Sigmoid colon (tissue), 7 donors: Measurements from ENCODE around the gene PARP4. TPM values are rescaled to one million over a fixed set of nuclear protein-coding genes. Genes with fewer than 3 reads are reported as not detected.
"Not testable (repeated sequence)": the region's sequence is repeated elsewhere in the genome, so short reads cannot be mapped to it uniquely, and the experiment has no call there.

Source experiments
- DNase-seq: peaks from one replicate; pipeline ENCODE4 v3.0.0-alpha.2; 2019
- H3K27ac ChIP-seq, 4 donors: fragments of 200-600 bp; sonication (generic); one replicate each; pipeline ENCODE4 v1.5.1; 2016 to 2019; ENCODE audit warnings: mild to moderate bottlenecking in 1 of 4
- H3K27me3 ChIP-seq, 3 donors: fragments of 200-600 bp; sonication (generic); one replicate each; pipeline ENCODE4 v1.5.1; 2019; ENCODE audit warnings: mild to moderate bottlenecking in 1 of 3
- H3K36me3 ChIP-seq, 4 donors: fragments of 200-600 bp; sonication (generic); one replicate each; pipeline ENCODE4 v1.5.1; 2016 to 2019
- H3K4me1 ChIP-seq, 4 donors: fragments of 200-600 bp; sonication (generic); one replicate each; pipeline ENCODE4 v1.5.1; 2017 to 2019
- H3K4me3 ChIP-seq, 4 donors: fragments of 200-600 bp; sonication (generic); one replicate each; pipeline ENCODE4 v1.5.1; 2017 to 2019; ENCODE audit warnings: mild to moderate bottlenecking in 2 of 4, moderate library complexity in 1 of 4
- H3K9me3 ChIP-seq, 4 donors: fragments of 200-600 bp in 3 of 4; sonication (generic) in 3 of 4; one replicate each; pipeline versions ENCODE4 v1.5.1 to v1.6.1; 2013 to 2019
- EP300 ChIP-seq, 4 donors: sonication (generic); formaldehyde crosslinking; IDR thresholded peaks; one replicate each; pipeline ENCODE4 v1.6.1; 2017; ENCODE audit warnings: antibody characterized with exemption in 4 of 4
- POLR2A ChIP-seq, 2 donors: fragments of 450-650 bp; IDR thresholded peaks; one replicate each; pipeline ENCODE4 v1.6.1; 2016; ENCODE audit warnings: antibody characterized with exemption in 2 of 2, mild to moderate bottlenecking in 2 of 2, moderate library complexity in 2 of 2
- POLR2AphosphoS5 ChIP-seq, 4 donors: sonication (generic); formaldehyde crosslinking; IDR thresholded peaks; one replicate each; pipeline ENCODE4 v1.6.1; 2017; ENCODE audit warnings: antibody characterized with exemption in 4 of 4
- WGBS, 2 donors: extraction: QIAGEN DNeasy Blood & Tissue Kit; methylation state at CpG; one replicate each; pipeline ENCODE4 v1.1.7; 2013; 5-methylcytosine and 5-hydroxymethylcytosine counted together
- intact Hi-C: fragments of 100-400 bp; cut with DNase I; formaldehyde crosslinking; loops from one replicate; pipeline ENCODE4 v1.15.1; 2023
- polyA plus RNA-seq, 3 donors: library from polyadenylated mRNA; stranded (reverse); fragments of 200-250 nt; gene quantifications; one replicate each; pipeline ENCODE4 v1.2.3, GENCODE V29; 2013
- total RNA-seq, 4 donors: library from RNA; depleted of rRNA; stranded (reverse); fragments of >200 nt; gene quantifications; one replicate each; pipeline ENCODE4 v1.1.0, GENCODE V29; 2016
- TF ChIP-seq, protein P1 (sequence below), 4 experiments: fragments of 450-650 bp in 3 of 4; fragments of 200-600 bp in 1 of 4; IDR thresholded peaks; one replicate each; pipeline ENCODE4 v1.5.1; 2016 to 2019; ENCODE audit warnings: antibody characterized with exemption in 4 of 4, mild to moderate bottlenecking in 3 of 4, moderate library complexity in 2 of 4
- donor health status: healthy with polysubstance abuse.
- donor health status: Bipolar disorder and iron deficiency.
- donor health status: healthy.

PARP4 gene
- 10 to 100 TPM; 33.3 to 54.3 (median 39.8) TPM for total RNA-seq
- polyA plus RNA-seq = 10 to 100 TPM; 29.4 to 47.4 (median 44.0) TPM

DNA sequence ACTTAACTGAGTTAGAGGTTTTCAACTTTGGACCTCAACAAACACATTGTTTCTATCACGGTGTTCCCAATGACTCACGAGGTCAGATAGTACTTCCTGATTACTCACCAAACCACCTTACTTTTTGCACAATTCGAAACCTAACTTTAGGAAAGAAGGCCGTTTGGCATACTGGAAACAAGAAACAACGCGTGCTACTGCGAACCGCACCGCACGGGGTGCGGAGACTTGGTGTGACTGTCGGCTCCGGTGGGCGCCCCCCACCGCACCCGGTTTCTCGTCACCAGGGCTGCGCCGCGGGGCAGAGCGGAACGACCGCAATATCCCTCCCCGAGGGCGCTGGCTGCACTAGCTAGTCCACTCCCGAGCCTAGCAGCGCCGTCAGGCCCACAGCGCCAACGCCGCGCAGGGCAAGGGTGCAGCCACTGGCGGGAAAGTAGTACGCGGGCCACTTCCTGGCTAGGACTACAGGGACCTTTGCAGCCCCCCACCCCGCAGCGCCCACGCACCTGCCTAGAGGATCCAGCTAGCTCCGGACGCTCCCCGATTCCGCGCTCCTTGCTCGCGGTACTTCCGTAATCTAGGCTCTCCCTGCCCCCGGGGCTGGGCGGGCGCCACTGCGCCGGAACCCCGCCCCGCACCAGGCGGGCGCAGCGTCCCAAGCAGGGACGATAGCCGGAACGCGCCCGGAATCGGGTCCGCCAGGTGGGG lies at the start of gene PARP4:
Gene PARP4 (minus strand): TSS at position 582 of the 711 bp plus-strand sequence. CDS start 9,002 bp downstream, outside the sequence.
- Histone ChIP-seq H3K4me3 (peak within 1 kb of the TSS; percentile 74 to 85 (median 78)), H3K27ac (peak within 1 kb of the TSS; percentile 88 to 94 (median 92)), H3K4me1 (peaks cover 0 to 21% (median 12%) of the 10 kb centered on the region in 4 donors), H3K9me3 (no peaks in the 10 kb centered on the region), H3K36me3 (no peaks in the 10 kb centered on the region), H3K27me3 (no peaks in the 10 kb centered on the region)
- 0% methylated on average over 63 of the region's 63 CpGs for WGBS, 2 donors
- peak; percentile 86 for DNase-seq
- intact Hi-C loops = loop anchor here (5.0 kb wide), 1 partner anchor 625 kb away; the partner anchor contains the start of gene MIPEP
- TF ChIP-seq, protein P1, sequence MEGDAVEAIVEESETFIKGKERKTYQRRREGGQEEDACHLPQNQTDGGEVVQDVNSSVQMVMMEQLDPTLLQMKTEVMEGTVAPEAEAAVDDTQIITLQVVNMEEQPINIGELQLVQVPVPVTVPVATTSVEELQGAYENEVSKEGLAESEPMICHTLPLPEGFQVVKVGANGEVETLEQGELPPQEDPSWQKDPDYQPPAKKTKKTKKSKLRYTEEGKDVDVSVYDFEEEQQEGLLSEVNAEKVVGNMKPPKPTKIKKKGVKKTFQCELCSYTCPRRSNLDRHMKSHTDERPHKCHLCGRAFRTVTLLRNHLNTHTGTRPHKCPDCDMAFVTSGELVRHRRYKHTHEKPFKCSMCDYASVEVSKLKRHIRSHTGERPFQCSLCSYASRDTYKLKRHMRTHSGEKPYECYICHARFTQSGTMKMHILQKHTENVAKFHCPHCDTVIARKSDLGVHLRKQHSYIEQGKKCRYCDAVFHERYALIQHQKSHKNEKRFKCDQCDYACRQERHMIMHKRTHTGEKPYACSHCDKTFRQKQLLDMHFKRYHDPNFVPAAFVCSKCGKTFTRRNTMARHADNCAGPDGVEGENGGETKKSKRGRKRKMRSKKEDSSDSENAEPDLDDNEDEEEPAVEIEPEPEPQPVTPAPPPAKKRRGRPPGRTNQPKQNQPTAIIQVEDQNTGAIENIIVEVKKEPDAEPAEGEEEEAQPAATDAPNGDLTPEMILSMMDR (IDR thresholded peaks at IDR 0.05) = peak in 1 of 4 experiments; percentile 11
- TF ChIP-seq POLR2A (IDR thresholded peaks at IDR 0.05) (peak; percentile 32 to 62), EP300 (IDR thresholded peaks at IDR 0.05) (no peak), POLR2AphosphoS5 (IDR thresholded peaks at IDR 0.05) (peak; percentile 70 to 86 (median 83))

DNA sequence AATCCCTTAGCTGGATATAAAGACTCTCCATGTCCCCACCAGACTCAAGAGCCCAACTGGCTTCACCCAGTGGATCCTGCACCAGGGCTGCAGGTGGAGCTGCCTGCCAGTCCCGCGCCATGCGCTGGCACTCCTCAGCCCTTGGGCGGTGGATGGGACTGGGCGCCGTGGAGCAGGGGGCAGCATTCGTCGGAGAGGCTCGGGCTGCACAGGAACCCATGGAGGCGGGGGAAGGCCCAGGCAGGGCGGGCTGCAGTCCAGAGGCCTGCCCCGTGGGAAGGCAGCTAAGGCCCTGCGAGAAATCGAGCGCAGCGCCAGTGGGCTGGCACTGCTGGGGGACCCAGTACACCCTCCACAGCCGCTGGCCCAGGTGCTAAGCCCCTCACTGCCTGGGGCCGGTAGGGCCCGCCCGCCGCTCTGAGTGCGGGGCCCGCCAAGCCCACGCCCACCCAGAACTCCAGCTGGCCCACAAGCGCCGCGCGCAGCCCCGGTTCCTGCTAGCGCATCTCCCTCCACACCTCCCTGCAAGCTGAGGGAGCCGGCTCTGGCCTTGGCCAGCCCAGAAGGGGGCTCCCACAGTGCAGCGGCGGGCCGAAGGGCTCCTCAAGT lies 48.1 kb upstream of the PARP4 start:
- H3K4me1 ChIP-seq, H3K27ac ChIP-seq, H3K9me3 ChIP-seq, H3K4me3 ChIP-seq, H3K27me3 ChIP-seq, H3K36me3 ChIP-seq, DNase-seq, intact Hi-C loops: not testable (repeated sequence)
- 92% methylated on average over 34 of the region's 34 CpGs for WGBS, 2 donors

- DNase-seq, H3K27ac ChIP-seq, intact Hi-C loops, H3K9me3 ChIP-seq, H3K36me3 ChIP-seq, H3K27me3 ChIP-seq, H3K4me1 ChIP-seq, H3K4me3 ChIP-seq: not testable (repeated sequence)
- 51 to 82% methylated on average over 13 to 14 of the region's 15 CpGs for WGBS, 2 donors
These were observed 47.0 kb upstream of the PARP4 start for GRCh38 chr13:24559431-24560218.

DNA sequence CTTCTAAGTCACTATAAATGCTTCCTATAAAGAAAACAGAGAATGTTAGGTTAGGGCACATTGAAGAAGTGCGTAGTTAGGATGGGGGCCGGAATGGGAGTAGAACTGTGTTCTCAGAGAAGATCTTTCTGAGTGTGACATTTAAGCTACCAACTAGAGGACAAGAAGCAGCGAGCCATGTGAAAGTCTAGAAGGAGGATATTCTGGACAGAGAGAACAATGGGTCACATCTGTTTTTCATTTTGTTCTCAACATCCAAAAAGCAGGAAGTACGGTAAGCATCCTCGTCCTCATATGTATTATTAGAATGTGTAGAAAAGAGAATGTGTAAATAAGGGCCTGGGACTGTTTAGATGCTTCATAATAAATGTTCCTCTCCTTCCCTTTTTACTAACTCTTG lies 44.5 kb upstream of the PARP4 start:
- Histone ChIP-seq H3K4me1 (no peaks in the 10 kb centered on the region), H3K36me3 (no peaks in the 10 kb centered on the region), H3K4me3 (no peak overlapping the region), H3K9me3 (no peaks in the 10 kb centered on the region), H3K27ac (no peak overlapping the region), H3K27me3 (no peaks in the 10 kb centered on the region)
- WGBS, 2 donors = 78 to 85% methylated on average over 5 of the region's 5 CpGs
- intact Hi-C loops = no loop called here
- no peak for DNase-seq
- no peak for TF ChIP-seq POLR2AphosphoS5 (IDR thresholded peaks at IDR 0.05)
- TF ChIP-seq, protein P1 (IDR thresholded peaks at IDR 0.05) = no peak
- no peak for TF ChIP-seq POLR2A (IDR thresholded peaks at IDR 0.05)

- H3K9me3 ChIP-seq, H3K4me3 ChIP-seq, DNase-seq, H3K27ac ChIP-seq, H3K27me3 ChIP-seq, H3K36me3 ChIP-seq, intact Hi-C loops, H3K4me1 ChIP-seq: not testable (repeated sequence)
- 73 to 86% methylated on average over 5 of the region's 5 CpGs for WGBS, 2 donors
These were observed 41.3 kb upstream of the PARP4 start for GRCh38 chr13:24553892-24554291.

DNA sequence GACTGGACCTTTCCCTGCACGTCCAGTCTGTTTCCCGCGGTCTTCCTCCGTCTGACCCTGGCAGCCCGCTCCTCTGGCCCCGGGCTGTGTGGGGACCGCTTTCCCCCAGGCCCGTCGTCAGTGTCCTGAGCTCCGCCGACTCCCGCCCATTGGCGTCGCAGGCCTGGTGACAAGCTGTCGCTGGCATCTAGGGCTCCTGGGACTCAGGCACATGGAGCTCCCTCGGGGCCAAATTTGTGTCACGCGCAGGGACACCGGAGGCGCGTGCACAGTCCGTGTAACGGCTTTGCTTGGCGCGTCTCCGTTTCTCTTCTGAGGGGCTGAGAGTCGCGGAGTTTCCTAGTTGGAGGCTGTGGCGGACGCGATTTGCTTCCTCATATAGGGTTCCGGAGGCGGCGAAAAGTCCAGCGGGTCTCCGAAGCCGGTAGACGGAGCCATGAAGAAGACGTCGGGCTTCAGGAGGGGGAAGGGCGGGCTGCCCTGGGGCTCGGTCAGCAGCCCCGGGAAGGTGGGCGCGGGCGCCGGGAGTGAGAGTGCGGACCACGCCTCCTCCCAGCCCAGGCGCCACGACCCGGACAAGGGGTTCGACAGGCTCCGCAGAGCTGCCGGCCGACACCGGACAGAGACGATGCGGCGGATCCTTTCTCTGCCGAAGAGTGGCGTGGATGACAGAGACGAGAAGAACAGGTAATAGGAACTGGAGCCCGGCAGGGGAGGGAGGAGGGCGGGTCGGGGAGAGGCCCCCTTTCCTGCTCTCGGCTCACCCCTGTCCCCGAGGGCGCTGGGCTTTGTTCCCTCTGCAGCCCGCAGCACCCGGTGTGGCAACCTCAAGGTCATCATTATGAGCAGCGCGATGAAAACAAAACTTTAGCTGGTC lies 29.1 kb upstream of the PARP4 start:
- 4 to 8% methylated on average over 73 of the region's 73 CpGs for WGBS, 2 donors
- H3K27ac ChIP-seq, DNase-seq, H3K9me3 ChIP-seq, H3K36me3 ChIP-seq, intact Hi-C loops, H3K4me1 ChIP-seq: not testable (repeated sequence)
- H3K27me3 ChIP-seq = peaks cover 4 to 39% (median 14%) of the 10 kb centered on the region in 3 donors
- H3K4me3 ChIP-seq = peak overlapping the region in 3 of 4 donors; percentile 36 to 46 (median 44)
